ENCODE measurements around the gene ZNF776.
"Not testable (repeated sequence)": the region's sequence is repeated elsewhere in the genome, so short reads cannot be mapped to it uniquely, and the experiment has no call there.

ZNF776 gene

GRCh38 chr19:57773488-57773887 is 26.9 kb downstream of the ZNF776 start:
- Histone ChIP-seq H3K4me3 (ENCODE audit: low read depth in 1 of 2, low read length in 2 of 2) (peak overlapping the region in 1 of 2 donors; percentile 28), H3K4me1 (ENCODE audit: control insufficient read depth in 1 of 2, insufficient read depth in 2 of 2, low read length in 2 of 2) (peaks cover 6% of the 10 kb centered on the region in 2 donors)

GRCh38 chr19:57776764-57777296 is 30.2 kb downstream of the ZNF776 start:
- no peaks in the 10 kb centered on the region for H3K4me1 ChIP-seq (ENCODE audit: control insufficient read depth in 1 of 2, insufficient read depth in 2 of 2, low read length in 2 of 2)
- H3K4me3 ChIP-seq (ENCODE audit: low read depth in 1 of 2, low read length in 2 of 2): peak overlapping the region in 1 of 2 donors; percentile 29
- peaks cover 54 to 81% of the 10 kb centered on the region in 2 donors for H3K36me3 ChIP-seq (ENCODE audit: control insufficient read depth in 1 of 2, insufficient read depth in 2 of 2, low read length in 2 of 2)
- no peak overlapping the region for H3K9ac ChIP-seq (ENCODE audit: low read depth in 1 of 2, low read length in 2 of 2)
- peaks cover 50 to 68% of the 10 kb centered on the region in 2 donors for H3K9me3 ChIP-seq (ENCODE audit: control insufficient read depth in 1 of 2, low read length in 2 of 2)
- no peak overlapping the region for H3K27ac ChIP-seq (ENCODE audit: low read depth, low read length)
- H3K27me3 ChIP-seq (ENCODE audit: control insufficient read depth in 1 of 2, insufficient read depth in 2 of 2, low read length in 2 of 2): no peaks in the 10 kb centered on the region

More at GRCh38 chr19:57773488-57773887, 26.9 kb downstream of the ZNF776 start:
- H3K9me3 ChIP-seq (ENCODE audit: control insufficient read depth in 1 of 2, low read length in 2 of 2): peaks cover 21 to 46% of the 10 kb centered on the region in 2 donors
- no peak overlapping the region for H3K27ac ChIP-seq (ENCODE audit: low read depth, low read length)
- H3K36me3 ChIP-seq (ENCODE audit: control insufficient read depth in 1 of 2, insufficient read depth in 2 of 2, low read length in 2 of 2): peaks cover 27 to 56% of the 10 kb centered on the region in 2 donors
- H3K27me3 ChIP-seq (ENCODE audit: control insufficient read depth in 1 of 2, insufficient read depth in 2 of 2, low read length in 2 of 2): no peaks in the 10 kb centered on the region
- H3K9ac ChIP-seq (ENCODE audit: low read depth in 1 of 2, low read length in 2 of 2): no peak overlapping the region

GRCh38 chr19:57778336-57778735 is 31.7 kb downstream of the ZNF776 start:
- Histone ChIP-seq H3K9me3 (ENCODE audit: control insufficient read depth in 1 of 2, low read length in 2 of 2) (peaks cover 50 to 60% of the 10 kb centered on the region in 2 donors), H3K4me1 (ENCODE audit: control insufficient read depth in 1 of 2, insufficient read depth in 2 of 2, low read length in 2 of 2) (no peaks in the 10 kb centered on the region), H3K27me3 (ENCODE audit: control insufficient read depth in 1 of 2, insufficient read depth in 2 of 2, low read length in 2 of 2) (no peaks in the 10 kb centered on the region), H3K36me3 (ENCODE audit: control insufficient read depth in 1 of 2, insufficient read depth in 2 of 2, low read length in 2 of 2) (peaks cover 54 to 70% of the 10 kb centered on the region in 2 donors), H3K9ac (ENCODE audit: low read depth in 1 of 2, low read length in 2 of 2) (no peak overlapping the region), H3K4me3 (ENCODE audit: low read depth in 1 of 2, low read length in 2 of 2) (peak overlapping the region in 1 of 2 donors; percentile 46), H3K27ac (ENCODE audit: low read depth, low read length) (no peak overlapping the region)

- Histone ChIP-seq H3K4me3 (ENCODE audit: low read depth in 1 of 2, low read length in 2 of 2) (peak overlapping the region in 1 of 2 donors; percentile 46), H3K27ac (ENCODE audit: low read depth, low read length) (no peak overlapping the region), H3K36me3 (ENCODE audit: control insufficient read depth in 1 of 2, insufficient read depth in 2 of 2, low read length in 2 of 2) (peaks cover 50 to 65% of the 10 kb centered on the region in 2 donors), H3K9me3 (ENCODE audit: control insufficient read depth in 1 of 2, low read length in 2 of 2) (peaks cover 45 to 59% of the 10 kb centered on the region in 2 donors), H3K4me1 (ENCODE audit: control insufficient read depth in 1 of 2, insufficient read depth in 2 of 2, low read length in 2 of 2) (no peaks in the 10 kb centered on the region), H3K27me3 (ENCODE audit: control insufficient read depth in 1 of 2, insufficient read depth in 2 of 2, low read length in 2 of 2) (no peaks in the 10 kb centered on the region), H3K9ac (ENCODE audit: low read depth in 1 of 2, low read length in 2 of 2) (no peak overlapping the region)
Observed at GRCh38 chr19:57779220-57779845, 32.7 kb downstream of the ZNF776 start.

- no peak overlapping the region for H3K27ac ChIP-seq (ENCODE audit: low read depth, low read length)
- no peaks in the 10 kb centered on the region for H3K27me3 ChIP-seq (ENCODE audit: control insufficient read depth in 1 of 2, insufficient read depth in 2 of 2, low read length in 2 of 2)
- peak overlapping the region in 1 of 2 donors; percentile 28 for H3K4me3 ChIP-seq (ENCODE audit: low read depth in 1 of 2, low read length in 2 of 2)
- no peaks in the 10 kb centered on the region for H3K4me1 ChIP-seq (ENCODE audit: control insufficient read depth in 1 of 2, insufficient read depth in 2 of 2, low read length in 2 of 2)
- H3K9me3 ChIP-seq (ENCODE audit: control insufficient read depth in 1 of 2, low read length in 2 of 2): peaks cover 8 to 35% of the 10 kb centered on the region in 2 donors
- peaks cover 7 to 41% of the 10 kb centered on the region in 2 donors for H3K36me3 ChIP-seq (ENCODE audit: control insufficient read depth in 1 of 2, insufficient read depth in 2 of 2, low read length in 2 of 2)
- H3K9ac ChIP-seq (ENCODE audit: low read depth in 1 of 2, low read length in 2 of 2): no peak overlapping the region
Observed at GRCh38 chr19:57786286-57786685, 39.7 kb downstream of the ZNF776 start.

GRCh38 chr19:57786906-57787305 is 40.3 kb downstream of the ZNF776 start:
- no peak overlapping the region for H3K27ac ChIP-seq (ENCODE audit: low read depth, low read length)
- peaks cover 7 to 32% of the 10 kb centered on the region in 2 donors for H3K9me3 ChIP-seq (ENCODE audit: control insufficient read depth in 1 of 2, low read length in 2 of 2)
- H3K36me3 ChIP-seq (ENCODE audit: control insufficient read depth in 1 of 2, insufficient read depth in 2 of 2, low read length in 2 of 2): peaks cover 3 to 44% of the 10 kb centered on the region in 2 donors
- no peaks in the 10 kb centered on the region for H3K27me3 ChIP-seq (ENCODE audit: control insufficient read depth in 1 of 2, insufficient read depth in 2 of 2, low read length in 2 of 2)
- H3K4me1 ChIP-seq (ENCODE audit: control insufficient read depth in 1 of 2, insufficient read depth in 2 of 2, low read length in 2 of 2): no peaks in the 10 kb centered on the region
- no peak overlapping the region for H3K4me3 ChIP-seq (ENCODE audit: low read depth in 1 of 2, low read length in 2 of 2)
- no peak overlapping the region for H3K9ac ChIP-seq (ENCODE audit: low read depth in 1 of 2, low read length in 2 of 2)

GRCh38 chr19:57788114-57788692 is 41.6 kb downstream of the ZNF776 start:
- Histone ChIP-seq H3K9me3 (ENCODE audit: control insufficient read depth in 1 of 2, low read length in 2 of 2) (peaks cover 7 to 30% of the 10 kb centered on the region in 2 donors), H3K36me3 (ENCODE audit: control insufficient read depth in 1 of 2, insufficient read depth in 2 of 2, low read length in 2 of 2) (peaks cover 3 to 49% of the 10 kb centered on the region in 2 donors), H3K27ac (ENCODE audit: low read depth, low read length) (no peak overlapping the region), H3K27me3 (ENCODE audit: control insufficient read depth in 1 of 2, insufficient read depth in 2 of 2, low read length in 2 of 2) (no peaks in the 10 kb centered on the region), H3K4me3 (ENCODE audit: low read depth in 1 of 2, low read length in 2 of 2) (no peak overlapping the region), H3K4me1 (ENCODE audit: control insufficient read depth in 1 of 2, insufficient read depth in 2 of 2, low read length in 2 of 2) (no peaks in the 10 kb centered on the region), H3K9ac (ENCODE audit: low read depth in 1 of 2, low read length in 2 of 2) (no peak overlapping the region)

- Histone ChIP-seq H3K4me3 (ENCODE audit: low read depth in 1 of 2, low read length in 2 of 2) (no peak overlapping the region), H3K9me3 (ENCODE audit: control insufficient read depth in 1 of 2, low read length in 2 of 2) (peaks cover 7 to 28% of the 10 kb centered on the region in 2 donors), H3K4me1 (ENCODE audit: control insufficient read depth in 1 of 2, insufficient read depth in 2 of 2, low read length in 2 of 2) (no peaks in the 10 kb centered on the region), H3K27ac (ENCODE audit: low read depth, low read length) (no peak overlapping the region), H3K9ac (ENCODE audit: low read depth in 1 of 2, low read length in 2 of 2) (no peak overlapping the region), H3K27me3 (ENCODE audit: control insufficient read depth in 1 of 2, insufficient read depth in 2 of 2, low read length in 2 of 2) (no peaks in the 10 kb centered on the region), H3K36me3 (ENCODE audit: control insufficient read depth in 1 of 2, insufficient read depth in 2 of 2, low read length in 2 of 2) (peaks cover 3 to 55% of the 10 kb centered on the region in 2 donors)
Observed at GRCh38 chr19:57789288-57789687, 42.7 kb downstream of the ZNF776 start.

GRCh38 chr19:57796580-57796979 is 50.0 kb downstream of the ZNF776 start:
- H3K4me1 ChIP-seq (ENCODE audit: control insufficient read depth in 1 of 2, insufficient read depth in 2 of 2, low read length in 2 of 2); H3K27me3 ChIP-seq (ENCODE audit: control insufficient read depth in 1 of 2, insufficient read depth in 2 of 2, low read length in 2 of 2); H3K4me3 ChIP-seq (ENCODE audit: low read depth in 1 of 2, low read length in 2 of 2); H3K9me3 ChIP-seq (ENCODE audit: control insufficient read depth in 1 of 2, low read length in 2 of 2); H3K27ac ChIP-seq (ENCODE audit: low read depth, low read length); H3K9ac ChIP-seq (ENCODE audit: low read depth in 1 of 2, low read length in 2 of 2): not testable (repeated sequence)
- peaks cover 9 to 32% of the 10 kb centered on the region in 2 donors for H3K36me3 ChIP-seq (ENCODE audit: control insufficient read depth in 1 of 2, insufficient read depth in 2 of 2, low read length in 2 of 2)

GRCh38 chr19:57800696-57801095 is 54.1 kb downstream of the ZNF776 start:
- no peak overlapping the region for H3K27ac ChIP-seq (ENCODE audit: low read depth, low read length)
- H3K9me3 ChIP-seq (ENCODE audit: control insufficient read depth in 1 of 2, low read length in 2 of 2): no peaks in the 10 kb centered on the region
- H3K36me3 ChIP-seq (ENCODE audit: control insufficient read depth in 1 of 2, insufficient read depth in 2 of 2, low read length in 2 of 2): peaks cover 5 to 10% of the 10 kb centered on the region in 2 donors
- H3K4me1 ChIP-seq (ENCODE audit: control insufficient read depth in 1 of 2, insufficient read depth in 2 of 2, low read length in 2 of 2): peaks cover 12 to 14% of the 10 kb centered on the region in 2 donors
- H3K27me3 ChIP-seq (ENCODE audit: control insufficient read depth in 1 of 2, insufficient read depth in 2 of 2, low read length in 2 of 2): no peaks in the 10 kb centered on the region
- H3K9ac ChIP-seq (ENCODE audit: low read depth in 1 of 2, low read length in 2 of 2): no peak overlapping the region
- no peak overlapping the region for H3K4me3 ChIP-seq (ENCODE audit: low read depth in 1 of 2, low read length in 2 of 2)

Data from duodenal mucosa (tissue), 2 donors.